Body of pancreas (tissue), 4 donors: Measurements from ENCODE around the gene FYB2. TPM values are rescaled to one million over a fixed set of nuclear protein-coding genes. Genes with fewer than 3 reads are reported as not detected.

Experiments
- ATAC-seq: fragments of 150-250 bp; one replicate; pipeline ENCODE4 v1.9.1; 2016
- DNase-seq, 4 donors: peaks; one replicate each; pipeline ENCODE4 v3.0.0-alpha.2; 2019
- H3K27ac ChIP-seq, 4 donors: fragments of 200-600 bp; sonication (generic); 1 replicate in 3 of 4; 2 replicates in 1 of 4; pipeline versions ENCODE4 v1.5.1 to v1.6.1; 2016 to 2019; ENCODE audit warnings: mild to moderate bottlenecking in 1 of 4, mixed read lengths in 1 of 4, moderate library complexity in 1 of 4
- H3K27me3 ChIP-seq, 2 donors: fragments of 200-600 bp; sonication (generic); one replicate each; pipeline ENCODE4 v1.6.0; 2016; ENCODE audit warnings: mild to moderate bottlenecking in 1 of 2
- H3K36me3 ChIP-seq, 2 donors: fragments of 200-600 bp; sonication (generic); replicated peaks in 1 of 2; 2 replicates each; pipeline ENCODE4 v1.5.1; 2016; ENCODE audit warnings: low read depth in 2 of 2; ENCODE audit not compliant: insufficient read depth in 1 of 2
- H3K4me1 ChIP-seq: fragments of 200-600 bp; sonication (generic); one replicate; pipeline ENCODE4 v1.6.0; 2016
- H3K4me3 ChIP-seq, 2 donors: fragments of 200-600 bp; sonication (generic); 1 replicate in 1 of 2; 2 replicates in 1 of 2; pipeline ENCODE4 v1.5.1; 2016 to 2019
- H3K9me3 ChIP-seq, 3 donors: fragments of 200-600 bp; sonication (generic); 1 replicate in 2 of 3; 2 replicates in 1 of 3; pipeline ENCODE4 v1.5.1; 2016
- POLR2A ChIP-seq, 3 donors: fragments of 450-650 bp; IDR thresholded peaks; one replicate each; pipeline ENCODE4 v1.6.1; 2016; ENCODE audit warnings: antibody characterized with exemption in 3 of 3, mild to moderate bottlenecking in 2 of 3
- WGBS, 2 donors: methylation state at CpG; one replicate each; pipeline ENCODE4 v1.1.5; 2017; 5-methylcytosine and 5-hydroxymethylcytosine counted together
- intact Hi-C: fragments of 100-400 bp; cut with DNase I; formaldehyde crosslinking; loops from one replicate; pipeline ENCODE4 v1.15.1; 2023
- total RNA-seq, 2 donors: library from RNA; depleted of rRNA; stranded (reverse); fragments of >200 nt; gene quantifications; one replicate each; pipeline ENCODE4 v1.1.0, GENCODE V29; 2016
- TF ChIP-seq, protein P1 (sequence below), 7 experiments: fragments of 450-650 bp in 4 of 7; fragments of 200-600 bp in 3 of 7; sonication (generic) in 3 of 7; IDR thresholded peaks; one replicate each; pipeline ENCODE4 v1.5.1; 2016 to 2019; ENCODE audit warnings: antibody characterized with exemption in 7 of 7

Gene FYB2
- total RNA-seq, 2 donors from 2014 or later: 2.3 to 3.4 TPM

DNA sequence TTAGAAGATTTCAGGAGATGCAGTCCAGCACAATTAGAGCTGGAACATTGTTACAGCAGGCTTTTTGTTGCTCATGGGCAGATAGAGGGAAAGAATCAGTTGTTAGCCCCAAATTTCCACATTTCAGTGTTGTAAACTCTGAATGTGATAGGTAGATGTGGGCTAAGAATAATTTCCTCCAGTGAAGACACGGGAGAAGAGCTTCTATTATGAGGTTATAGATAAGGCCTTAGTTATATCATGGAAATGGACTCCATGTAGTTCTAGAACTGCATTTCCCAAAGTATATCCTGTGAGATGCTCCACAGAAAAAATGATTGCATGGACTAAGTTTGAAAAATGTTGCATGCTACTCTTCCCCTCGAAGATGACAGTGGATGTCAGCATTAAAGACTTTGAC lies 109.2 kb downstream of the FYB2 start:
- no peak overlapping the region for H3K27ac ChIP-seq
- DNase-seq (no peak), ATAC-seq (no peak)
- no peaks in the 10 kb centered on the region for H3K36me3 ChIP-seq
- H3K9me3 ChIP-seq: no peaks in the 10 kb centered on the region
- no peaks in the 10 kb centered on the region for H3K27me3 ChIP-seq
- H3K4me3 ChIP-seq: no peak overlapping the region
- H3K4me1 ChIP-seq: no peaks in the 10 kb centered on the region
- intact Hi-C loops: no loop called here
- TF ChIP-seq, protein P1, sequence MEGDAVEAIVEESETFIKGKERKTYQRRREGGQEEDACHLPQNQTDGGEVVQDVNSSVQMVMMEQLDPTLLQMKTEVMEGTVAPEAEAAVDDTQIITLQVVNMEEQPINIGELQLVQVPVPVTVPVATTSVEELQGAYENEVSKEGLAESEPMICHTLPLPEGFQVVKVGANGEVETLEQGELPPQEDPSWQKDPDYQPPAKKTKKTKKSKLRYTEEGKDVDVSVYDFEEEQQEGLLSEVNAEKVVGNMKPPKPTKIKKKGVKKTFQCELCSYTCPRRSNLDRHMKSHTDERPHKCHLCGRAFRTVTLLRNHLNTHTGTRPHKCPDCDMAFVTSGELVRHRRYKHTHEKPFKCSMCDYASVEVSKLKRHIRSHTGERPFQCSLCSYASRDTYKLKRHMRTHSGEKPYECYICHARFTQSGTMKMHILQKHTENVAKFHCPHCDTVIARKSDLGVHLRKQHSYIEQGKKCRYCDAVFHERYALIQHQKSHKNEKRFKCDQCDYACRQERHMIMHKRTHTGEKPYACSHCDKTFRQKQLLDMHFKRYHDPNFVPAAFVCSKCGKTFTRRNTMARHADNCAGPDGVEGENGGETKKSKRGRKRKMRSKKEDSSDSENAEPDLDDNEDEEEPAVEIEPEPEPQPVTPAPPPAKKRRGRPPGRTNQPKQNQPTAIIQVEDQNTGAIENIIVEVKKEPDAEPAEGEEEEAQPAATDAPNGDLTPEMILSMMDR (IDR thresholded peaks at IDR 0.05): no peak
- no peak for TF ChIP-seq POLR2A (IDR thresholded peaks at IDR 0.05)
- 64 to 68% methylated on average over 2 of the region's 2 CpGs for WGBS, 2 donors

DNA sequence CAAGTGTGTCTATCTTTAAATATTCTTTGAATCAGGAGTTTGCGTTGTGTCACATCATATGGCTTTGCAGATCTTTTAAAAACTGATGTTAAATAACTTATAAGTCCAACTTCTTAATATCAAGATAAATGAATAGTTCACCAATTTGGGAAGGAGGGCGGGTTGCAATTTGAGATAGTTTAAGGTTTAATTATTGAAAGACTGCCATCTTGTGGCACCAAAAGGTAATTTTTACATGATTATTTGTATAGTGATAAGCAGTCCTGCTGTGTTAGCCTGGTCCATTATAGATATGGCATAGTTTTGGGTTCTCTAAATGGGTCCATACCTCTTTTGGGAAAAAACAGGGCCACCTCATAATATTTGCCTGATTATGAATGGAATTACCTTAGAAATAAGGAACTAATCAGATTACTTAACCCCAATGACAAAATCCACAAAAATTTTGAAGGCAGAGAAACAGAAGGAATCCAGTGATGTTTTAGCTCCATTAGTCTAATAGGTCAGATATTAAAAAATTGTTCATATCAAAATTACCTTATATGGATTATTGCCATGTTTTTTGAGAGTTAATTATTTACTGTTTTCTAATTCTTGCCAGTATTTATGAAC lies 109.8 kb downstream of the FYB2 start:
- intact Hi-C loops: no loop called here
- Histone ChIP-seq H3K27me3 (no peaks in the 10 kb centered on the region), H3K36me3 (no peaks in the 10 kb centered on the region), H3K4me3 (no peak overlapping the region), H3K27ac (no peak overlapping the region), H3K9me3 (no peaks in the 10 kb centered on the region), H3K4me1 (no peaks in the 10 kb centered on the region)
- TF ChIP-seq, protein P1 (IDR thresholded peaks at IDR 0.05): peak in 6 of 7 experiments; percentile 49 to 62 (median 55)
- TF ChIP-seq POLR2A (IDR thresholded peaks at IDR 0.05): no peak
- DNase-seq: peak in 2 of 4 donors; percentile 4 to 14
- 5 to 8% methylated on average over 2 of the region's 2 CpGs for WGBS, 2 donors
- no peak for ATAC-seq

DNA sequence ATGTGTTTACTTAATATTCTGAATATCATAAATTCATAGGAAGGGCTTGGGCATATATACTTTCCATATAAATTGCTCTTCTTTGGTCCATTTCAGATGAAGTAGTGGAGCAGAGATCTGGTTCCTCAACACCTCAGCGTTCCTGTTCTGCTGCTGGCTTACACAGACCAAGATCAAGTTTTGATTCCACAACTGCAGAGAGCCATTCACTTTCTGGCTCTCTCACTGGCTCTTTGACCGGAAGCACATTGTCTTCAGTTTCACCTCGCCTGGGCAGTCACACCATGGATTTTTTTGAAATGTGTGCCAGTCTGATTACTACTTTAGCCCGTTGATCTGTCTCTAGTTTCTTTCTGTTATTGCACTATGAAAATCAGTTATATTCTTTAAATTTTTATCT lies 111.8 kb downstream of the FYB2 start:
- ATAC-seq (no peak), DNase-seq (no peak)
- Histone ChIP-seq H3K4me3 (no peak overlapping the region), H3K36me3 (no peaks in the 10 kb centered on the region), H3K27me3 (no peaks in the 10 kb centered on the region), H3K4me1 (no peaks in the 10 kb centered on the region), H3K9me3 (no peaks in the 10 kb centered on the region), H3K27ac (no peak overlapping the region)
- 79 to 84% methylated on average over 4 of the region's 4 CpGs for WGBS, 2 donors
- TF ChIP-seq, protein P1 (IDR thresholded peaks at IDR 0.05): no peak
- intact Hi-C loops: no loop called here

GRCh38 chr1:56703747-56704146 lies 115.5 kb downstream of the FYB2 start:
- no peaks in the 10 kb centered on the region for H3K9me3 ChIP-seq
- H3K27me3 ChIP-seq: no peaks in the 10 kb centered on the region
- H3K4me1 ChIP-seq: no peaks in the 10 kb centered on the region
- TF ChIP-seq POLR2A (IDR thresholded peaks at IDR 0.05): no peak
- TF ChIP-seq, protein P1 (IDR thresholded peaks at IDR 0.05): no peak
- H3K27ac ChIP-seq: no peak overlapping the region
- DNase-seq (no peak), ATAC-seq (no peak)
- H3K36me3 ChIP-seq: no peaks in the 10 kb centered on the region
- WGBS, 2 donors: 88 to 100% methylated on average over 1 of the region's 1 CpG
- intact Hi-C loops: no loop called here
- no peak overlapping the region for H3K4me3 ChIP-seq

- intact Hi-C loops: no loop called here
- H3K9me3 ChIP-seq: no peaks in the 10 kb centered on the region
- no peaks in the 10 kb centered on the region for H3K4me1 ChIP-seq
- ATAC-seq (no peak), DNase-seq (no peak)
- no peaks in the 10 kb centered on the region for H3K36me3 ChIP-seq
- 82 to 85% methylated on average over 3 of the region's 3 CpGs for WGBS, 2 donors
- TF ChIP-seq, protein P1 (IDR thresholded peaks at IDR 0.05): no peak
- no peak for TF ChIP-seq POLR2A (IDR thresholded peaks at IDR 0.05)
- H3K4me3 ChIP-seq: no peak overlapping the region
- no peak overlapping the region for H3K27ac ChIP-seq
- H3K27me3 ChIP-seq: no peaks in the 10 kb centered on the region
Measured at GRCh38 chr1:56696663-56697062, 122.5 kb downstream of the FYB2 start.
